ENCODE data around the gene APOL1. TPM values are rescaled to one million over a fixed set of nuclear protein-coding genes. Genes with fewer than 3 reads are reported as not detected.

The APOL1 gene
- total and polyA plus RNA-seq, 2 of the 4 experiments (the other 2 are of a cell fraction), result 0.36 to 0.77 TPM

- Histone ChIP-seq H2AFZ (replicated peaks; ENCODE audit: low read length, poor library complexity) (no peak overlapping the region), H3K56ac (ENCODE audit: extremely low read depth, insufficient read depth, low read length) (no peak overlapping the region), H3K23ac (ENCODE audit: low read depth, low read length) (no peak overlapping the region), H3K9me3 (ENCODE audit: control insufficient read depth, insufficient read depth, low read length) (no peaks in the 10 kb centered on the region), H3K9ac (ENCODE audit: low read depth, low read length) (no peak overlapping the region), H3K4me1 (ENCODE audit: control insufficient read depth, insufficient read depth, low read length) (no peaks in the 10 kb centered on the region), H3K27me3 (ENCODE audit: control insufficient read depth, insufficient read depth, low read length) (no peaks in the 10 kb centered on the region), H3K9me1 (ENCODE audit: insufficient read depth, low read length) (0 out of 2 replicates have a peak, but pooled peaks cover 3% of the 10 kb centered on the region), H3K4me3 (ENCODE audit: insufficient read depth, low read depth, low read length) (no peak overlapping the region), H4K20me1 (ENCODE audit: insufficient read depth, low read length) (peaks cover 89% of the 10 kb centered on the region), H2BK5ac (ENCODE audit: low read depth, low read length, poor library complexity, severe bottlenecking) (no peak overlapping the region), H4K5ac (ENCODE audit: low read depth, low read length) (no peak overlapping the region), H2AK5ac (ENCODE audit: low read depth, low read length) (no peak overlapping the region), H4K8ac (ENCODE audit: low read depth in 2 of 2, low read length in 2 of 2) (no peak overlapping the region), H2AK9ac (replicated peaks; ENCODE audit: low read depth, low read length, poor library complexity) (peak overlapping the region; percentile 71), H3K79me1 (ENCODE audit: low read depth in 1 of 2, low read length in 2 of 2) (peaks cover 31 to 60% of the 10 kb centered on the region in 2 experiments), H3K18ac (ENCODE audit: low read depth, low read length) (no peak overlapping the region), H3K4me2 (ENCODE audit: low read depth, low read length) (no peak overlapping the region), H2BK20ac (ENCODE audit: low read depth, low read length) (no peak overlapping the region), H3K27ac (ENCODE audit: insufficient read depth, low read length) (no peak overlapping the region), H3K4ac (ENCODE audit: low read depth, low read length) (no peak overlapping the region), H4K91ac (ENCODE audit: insufficient read depth, low read depth, low read length) (no peak overlapping the region), H2BK120ac (ENCODE audit: low read depth, low read length) (no peak overlapping the region), H3K36me3 (ENCODE audit: control insufficient read depth, insufficient read depth, low read length) (peaks cover 73% of the 10 kb centered on the region), H3K14ac (replicated peaks; ENCODE audit: low read depth, low read length) (no peak overlapping the region), H2BK15ac (ENCODE audit: low read depth, low read length) (no peak overlapping the region)
- ATAC-seq (ENCODE audit: low read depth), result no peak
- ChIA-PET CTCF (no interaction called here), POLR2A (ENCODE audit: unreplicated experiment) (no interaction called here)
- in situ Hi-C loops (cut with MboI; ENCODE audit: low sequenced_read_pairs), result no loop called here
- TF ChIP-seq USF2 (IDR thresholded peaks at IDR 0.05; ENCODE audit: low read depth, low read length) (no peak), MAZ (IDR thresholded peaks at IDR 0.05; ENCODE audit: borderline replicate concordance, low read depth, low read length) (no peak), RCOR1 (IDR thresholded peaks at IDR 0.05; ENCODE audit: insufficient replicate concordance, low read length) (no peak), MAFK (IDR thresholded peaks at IDR 0.05; ENCODE audit: low read depth, low read length) (no peak), MXI1 (IDR thresholded peaks at IDR 0.05; ENCODE audit: borderline replicate concordance, low read depth, low read length) (no peak), CHD1 (IDR thresholded peaks at IDR 0.05; ENCODE audit: low read depth, low read length) (no peak), NFE2L2 (IDR thresholded peaks at IDR 0.05; ENCODE audit: low read depth, low read length) (no peak), CEBPB (IDR thresholded peaks at IDR 0.05; ENCODE audit: low read depth, low read length) (no peak), RAD21 (IDR thresholded peaks at IDR 0.05; ENCODE audit: low read length) (no peak), RFX5 (IDR thresholded peaks at IDR 0.05; ENCODE audit: low read depth, low read length) (no peak), SMC3 (IDR thresholded peaks at IDR 0.05; ENCODE audit: low read depth, low read length) (no peak), FOS (IDR thresholded peaks at IDR 0.05; ENCODE audit: low read depth, low read length) (no peak)
- TF ChIP-seq, protein P1, sequence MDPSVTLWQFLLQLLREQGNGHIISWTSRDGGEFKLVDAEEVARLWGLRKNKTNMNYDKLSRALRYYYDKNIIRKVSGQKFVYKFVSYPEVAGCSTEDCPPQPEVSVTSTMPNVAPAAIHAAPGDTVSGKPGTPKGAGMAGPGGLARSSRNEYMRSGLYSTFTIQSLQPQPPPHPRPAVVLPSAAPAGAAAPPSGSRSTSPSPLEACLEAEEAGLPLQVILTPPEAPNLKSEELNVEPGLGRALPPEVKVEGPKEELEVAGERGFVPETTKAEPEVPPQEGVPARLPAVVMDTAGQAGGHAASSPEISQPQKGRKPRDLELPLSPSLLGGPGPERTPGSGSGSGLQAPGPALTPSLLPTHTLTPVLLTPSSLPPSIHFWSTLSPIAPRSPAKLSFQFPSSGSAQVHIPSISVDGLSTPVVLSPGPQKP (IDR thresholded peaks at IDR 0.05; ENCODE audit: borderline replicate concordance, low read depth, low read length), result no peak
- dilution Hi-C loops (cut with HindIII; ENCODE audit: low sequenced_read_pairs, unreplicated experiment), result no loop called here
- intact Hi-C loops (cut with micrococcal nuclease), result no loop called here
- DNase-seq, result no peak
- 65% methylated on average over 3 of the region's 14 CpGs; no CpG with 5 or more reads in 1 of the 2 experiments for WGBS, 2 experiments (ENCODE audit: extremely low coverage in 2 of 2, insufficient read length in 1 of 2)
- TSS peak; percentile 95 for BruUV-seq (replicated peaks)
These were observed 28.9 kb downstream of the APOL1 start for GRCh38 chr22:36281781-36282327.

Measured in IMR-90 (cell line).